Ureter (tissue), 1 donor: ENCODE data around the gene IFRD1. TPM values are rescaled to one million over a fixed set of nuclear protein-coding genes. Genes with fewer than 3 reads are reported as not detected.
"Not testable (repeated sequence)": the region's sequence is repeated elsewhere in the genome, so short reads cannot be mapped to it uniquely, and the experiment has no call there.

Experiments
- DNase-seq: peaks from one replicate; pipeline ENCODE4 v3.0.0-alpha.2; 2020; ENCODE audit warnings: low spot score
- total RNA-seq: library from RNA; stranded (reverse); gene quantifications from one replicate; pipeline ENCODE4 v1.2.4, GENCODE V29; 2023
- donor health status: DM: yes; HTN: yes; CAD: no.

IFRD1 gene
- total RNA-seq, 1 donor from 2014 or later, result 41.4 TPM

DNA sequence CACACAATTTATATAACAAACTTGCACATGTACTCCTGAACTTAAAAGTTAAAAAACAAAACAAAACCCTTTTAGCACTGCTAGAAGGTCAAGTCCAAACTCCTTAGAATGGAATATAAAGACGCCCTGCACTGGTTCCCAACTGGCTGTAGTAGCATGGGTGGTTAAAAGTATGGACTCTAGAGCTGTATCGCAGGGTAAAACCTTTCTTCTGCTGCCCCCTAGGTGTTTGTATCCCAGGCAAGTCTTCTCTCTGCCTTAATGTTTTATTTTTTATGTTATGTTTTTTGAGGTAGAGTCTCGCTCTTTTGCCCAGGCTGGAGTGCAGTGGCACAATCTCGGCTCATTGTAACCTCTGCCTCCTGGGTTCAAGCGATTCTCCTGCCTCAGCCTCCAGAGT lies 65.7 kb downstream of the IFRD1 start:
- no peak for DNase-seq

- DNase-seq, result not testable (repeated sequence)
Observed at GRCh38 chr7:112516418-112516817, 66.2 kb downstream of the IFRD1 start.

GRCh38 chr7:112517487-112517886 lies 67.2 kb downstream of the IFRD1 start:
- no peak for DNase-seq

- DNase-seq, result no peak
Observed at GRCh38 chr7:112520787-112521186, 70.5 kb downstream of the IFRD1 start.

- DNase-seq, result no peak
Observed at GRCh38 chr7:112521942-112522341, 71.7 kb downstream of the IFRD1 start.

DNA sequence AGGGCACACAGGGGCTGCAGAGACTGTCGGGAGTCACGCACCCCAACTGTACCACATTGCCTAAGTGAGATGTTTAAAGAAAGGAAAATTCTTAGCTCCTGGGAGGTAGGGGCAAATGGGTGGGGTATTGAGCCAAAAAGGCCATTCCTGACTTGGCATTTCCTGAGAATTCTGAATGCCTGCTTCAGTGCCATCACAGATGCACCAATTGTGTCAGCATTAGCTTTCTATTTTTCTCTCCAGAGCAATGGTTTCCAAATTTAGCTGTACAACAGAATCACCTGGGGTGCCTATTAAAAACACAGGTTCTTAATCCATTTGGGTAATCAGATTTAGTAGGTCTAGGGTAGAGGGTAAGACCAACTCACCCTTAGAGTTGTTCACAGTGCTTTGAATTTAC lies 73.6 kb downstream of the IFRD1 start:
- DNase-seq, result no peak

Other genes starting within 250 kb of the IFRD1 start
- 37.9 TPM for gene DOCK4, start 244.1 kb upstream of the IFRD1 start, total RNA-seq
- 20.6 TPM for gene ZNF277, start 243.8 kb upstream of the IFRD1 start, total RNA-seq
- gene LSMEM1, start 30.5 kb downstream of the IFRD1 start, total RNA-seq, result 2.3 TPM